Left forelimb (tissue), 1 donor: ENCODE data around the gene CBX7.

Experiments used
- DNase-seq: peaks from one replicate; pipeline ENCODE4 v3.0.0-alpha.2; 2018; ENCODE audit warnings: low spot score

The CBX7 gene

GRCh38 chr22:39091126-39092081 lies 61.1 kb downstream of the CBX7 start:
- no peak for DNase-seq

- no peak for DNase-seq
Observed at GRCh38 chr22:39090426-39091064, 61.9 kb downstream of the CBX7 start.

- no peak for DNase-seq
Observed at GRCh38 chr22:39089928-39090327, 62.6 kb downstream of the CBX7 start.

GRCh38 chr22:39088685-39089032 lies 63.8 kb downstream of the CBX7 start:
- DNase-seq: no peak

DNA sequence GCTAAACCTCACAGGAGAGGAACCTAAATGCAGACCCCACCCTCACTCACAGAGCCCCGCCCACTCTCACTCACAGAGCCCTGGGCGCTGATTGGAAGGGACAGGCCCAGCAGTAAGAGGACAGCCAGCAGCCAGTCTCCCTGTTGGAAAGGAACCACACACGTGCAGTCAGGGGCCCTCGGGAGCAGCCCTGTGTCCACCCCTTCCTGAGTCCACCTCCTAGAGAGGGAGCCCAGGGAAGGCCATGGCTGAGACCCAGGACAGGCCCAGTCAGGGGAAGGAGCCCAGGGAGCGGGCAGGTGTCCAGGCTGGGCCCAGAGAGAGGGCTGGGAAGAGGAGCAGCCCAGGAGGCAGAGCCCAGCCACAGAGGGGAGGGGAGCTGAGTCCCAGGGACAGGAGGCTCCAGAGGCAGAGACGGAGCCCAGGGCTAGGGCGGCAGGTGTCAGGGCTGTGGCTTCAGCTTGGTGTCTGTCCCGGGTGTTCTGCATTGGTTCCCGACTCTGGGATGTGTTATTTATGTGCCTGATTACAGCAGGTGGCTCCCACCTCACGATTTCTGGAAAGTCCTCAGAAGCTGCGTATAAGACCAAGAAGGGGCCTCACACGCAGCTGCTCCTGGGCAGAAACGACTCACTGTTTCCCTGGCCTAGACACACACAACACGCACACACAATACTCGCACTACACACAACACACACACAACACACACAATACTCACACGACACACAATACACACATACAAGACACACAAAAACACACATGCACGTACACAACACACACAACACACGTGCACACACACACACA lies 64.4 kb downstream of the CBX7 start:
- DNase-seq: no peak

- no peak for DNase-seq
Observed at GRCh38 chr22:39087098-39087497, 65.4 kb downstream of the CBX7 start.

DNA sequence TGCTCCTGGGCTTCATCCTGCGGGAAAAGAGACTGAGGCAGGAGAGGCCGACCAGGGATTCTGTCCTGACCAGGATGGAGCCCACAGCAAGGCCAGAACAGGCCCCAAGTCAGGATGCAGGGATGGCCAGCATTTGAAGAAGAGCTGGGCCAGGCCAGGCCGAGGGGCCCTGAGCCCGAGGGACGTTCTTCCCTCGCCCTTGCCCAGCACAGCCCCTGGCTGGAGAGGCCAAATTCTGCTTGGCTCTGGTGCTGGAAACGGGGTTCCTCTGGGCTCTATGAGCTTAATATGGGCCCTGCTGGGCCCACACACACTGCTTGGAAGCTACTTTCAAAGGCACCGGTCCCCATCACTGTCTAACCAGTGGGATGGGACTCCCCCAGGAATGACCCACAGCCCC lies 67.8 kb downstream of the CBX7 start:
- DNase-seq: no peak

DNA sequence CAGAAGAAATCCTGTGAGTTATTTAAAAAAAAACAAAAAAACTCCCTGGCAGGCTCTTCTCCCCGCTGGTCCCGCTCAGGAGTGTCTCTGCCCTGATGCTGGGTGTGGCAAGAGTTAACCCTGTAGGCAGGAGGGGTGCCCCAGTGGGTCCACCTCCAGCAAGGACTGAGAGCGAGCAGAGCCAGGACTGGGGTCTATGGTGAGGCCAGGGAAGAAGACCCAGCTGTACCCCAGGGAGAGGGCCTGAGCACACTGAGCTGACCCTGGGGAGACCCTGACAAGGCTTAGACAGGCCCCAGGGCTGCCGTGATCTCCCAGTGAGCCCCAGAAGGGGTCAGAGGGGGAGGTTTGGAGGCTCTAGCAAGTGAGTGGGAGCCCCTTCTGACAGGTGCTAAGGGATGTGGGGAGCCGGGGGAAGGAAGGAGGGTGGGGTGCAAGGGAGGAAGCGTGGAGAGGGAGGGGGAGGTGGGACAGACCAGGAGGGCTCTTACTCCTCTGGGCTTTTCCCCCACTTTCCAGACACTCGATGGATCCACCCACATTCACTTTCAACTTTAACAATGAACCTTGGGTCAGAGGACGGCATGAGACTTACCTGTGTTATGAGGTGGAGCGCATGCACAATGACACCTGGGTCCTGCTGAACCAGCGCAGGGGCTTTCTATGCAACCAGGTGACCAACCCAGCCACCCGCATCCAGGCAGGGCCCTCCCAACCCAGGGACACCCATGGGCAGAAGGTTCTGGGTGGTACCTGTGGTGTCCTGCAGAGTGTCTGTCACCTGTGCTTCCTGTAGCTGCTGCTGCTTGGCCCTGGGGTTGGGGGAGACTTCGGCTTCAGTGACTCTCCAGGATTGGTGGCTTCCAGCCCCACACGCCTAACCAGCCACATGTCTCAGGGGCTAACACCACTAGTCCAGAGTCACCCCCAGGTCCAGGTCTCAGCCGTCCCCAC lies 69.0 kb downstream of the CBX7 start:
- no peak for DNase-seq

- no peak for DNase-seq
Observed at GRCh38 chr22:39081598-39081997, 70.9 kb downstream of the CBX7 start.

DNA sequence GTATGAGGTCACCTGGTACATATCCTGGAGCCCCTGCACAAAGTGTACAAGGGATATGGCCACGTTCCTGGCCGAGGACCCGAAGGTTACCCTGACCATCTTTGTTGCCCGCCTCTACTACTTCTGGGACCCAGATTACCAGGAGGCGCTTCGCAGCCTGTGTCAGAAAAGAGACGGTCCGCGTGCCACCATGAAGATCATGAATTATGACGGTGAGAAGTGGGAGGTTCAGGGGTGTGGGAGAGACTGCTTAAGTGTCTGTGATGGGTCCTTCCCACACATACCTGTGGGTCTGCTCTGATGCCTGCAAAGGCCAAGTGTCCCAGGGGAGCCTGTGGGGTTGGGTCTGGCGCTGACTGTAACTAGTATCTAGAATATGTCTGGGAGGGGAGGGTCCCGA lies 71.5 kb downstream of the CBX7 start:
- DNase-seq: no peak
